Nephron (organoid): ENCODE data around the gene QRSL1.

Source experiments
- H3K27ac Mint-ChIP-seq, 3 experiments: 2 replicates each; pipeline ENCODE4 v1.8.0; 2020; ENCODE audit warnings: mixed read lengths in 3 of 3, mild to moderate bottlenecking in 2 of 3, moderate library complexity in 1 of 3
- H3K27me3 Mint-ChIP-seq: 2 replicates; pipeline ENCODE4 v1.8.0; 2021; ENCODE audit warnings: low read depth, mild to moderate bottlenecking, moderate library complexity, mixed read lengths
- H3K36me3 Mint-ChIP-seq: 2 replicates; pipeline ENCODE4 v1.8.0; 2020; ENCODE audit warnings: low read depth, mixed read lengths
- H3K4me1 Mint-ChIP-seq: 2 replicates; pipeline ENCODE4 v1.8.0; 2020; ENCODE audit warnings: mixed read lengths
- H3K4me3 Mint-ChIP-seq, 3 experiments: 2 replicates each; pipeline ENCODE4 v1.8.0; 2020; ENCODE audit warnings: mild to moderate bottlenecking in 3 of 3, mixed read lengths in 3 of 3, moderate library complexity in 2 of 3
- H3K9me3 Mint-ChIP-seq: 2 replicates; pipeline ENCODE4 v1.8.0; 2020; ENCODE audit warnings: mixed read lengths
- TF ChIP-seq, protein P1 (sequence below), 3 experiments: fragments of 200-600 bp; sonication (generic); IDR thresholded peaks; one replicate each; pipeline ENCODE4 v1.5.0; 2021; ENCODE audit warnings: antibody characterized with exemption in 3 of 3; ENCODE audit not compliant: unreplicated experiment in 3 of 3

The QRSL1 gene

DNA sequence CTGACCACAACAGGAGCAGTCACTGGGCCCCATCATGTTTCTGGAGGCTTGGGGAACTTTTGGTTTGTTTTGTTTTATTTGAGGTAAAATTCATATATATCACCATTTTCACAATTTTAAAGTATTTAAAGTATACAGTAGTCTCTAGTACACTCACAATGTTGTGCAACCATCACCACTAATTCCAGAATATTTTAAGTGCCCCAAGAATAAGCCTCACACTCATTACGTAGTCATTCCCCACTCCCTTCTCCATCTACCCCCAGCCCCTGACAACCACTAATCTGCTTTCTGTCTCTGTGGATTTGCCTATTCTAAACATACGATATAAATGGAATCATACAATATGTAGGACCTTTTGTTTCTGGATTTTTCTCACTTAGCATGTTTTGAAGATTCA, 29.0 kb upstream of the QRSL1 start:
- peaks cover 29% of the 10 kb centered on the region for H3K36me3 Mint-ChIP-seq
- no peak overlapping the region for H3K27ac Mint-ChIP-seq
- no peak overlapping the region for H3K4me3 Mint-ChIP-seq
- TF ChIP-seq, protein P1, sequence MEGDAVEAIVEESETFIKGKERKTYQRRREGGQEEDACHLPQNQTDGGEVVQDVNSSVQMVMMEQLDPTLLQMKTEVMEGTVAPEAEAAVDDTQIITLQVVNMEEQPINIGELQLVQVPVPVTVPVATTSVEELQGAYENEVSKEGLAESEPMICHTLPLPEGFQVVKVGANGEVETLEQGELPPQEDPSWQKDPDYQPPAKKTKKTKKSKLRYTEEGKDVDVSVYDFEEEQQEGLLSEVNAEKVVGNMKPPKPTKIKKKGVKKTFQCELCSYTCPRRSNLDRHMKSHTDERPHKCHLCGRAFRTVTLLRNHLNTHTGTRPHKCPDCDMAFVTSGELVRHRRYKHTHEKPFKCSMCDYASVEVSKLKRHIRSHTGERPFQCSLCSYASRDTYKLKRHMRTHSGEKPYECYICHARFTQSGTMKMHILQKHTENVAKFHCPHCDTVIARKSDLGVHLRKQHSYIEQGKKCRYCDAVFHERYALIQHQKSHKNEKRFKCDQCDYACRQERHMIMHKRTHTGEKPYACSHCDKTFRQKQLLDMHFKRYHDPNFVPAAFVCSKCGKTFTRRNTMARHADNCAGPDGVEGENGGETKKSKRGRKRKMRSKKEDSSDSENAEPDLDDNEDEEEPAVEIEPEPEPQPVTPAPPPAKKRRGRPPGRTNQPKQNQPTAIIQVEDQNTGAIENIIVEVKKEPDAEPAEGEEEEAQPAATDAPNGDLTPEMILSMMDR (IDR thresholded peaks at IDR 0.05; ENCODE audit: unreplicated experiment in 3 of 3), result no peak
- H3K27me3 Mint-ChIP-seq, result no peaks in the 10 kb centered on the region
- H3K9me3 Mint-ChIP-seq, result no peaks in the 10 kb centered on the region
- no peaks in the 10 kb centered on the region for H3K4me1 Mint-ChIP-seq

GRCh38 chr6:106608080-106608668, 21.2 kb upstream of the QRSL1 start:
- Mint-ChIP-seq H3K4me1 (no peaks in the 10 kb centered on the region), H3K27me3 (no peaks in the 10 kb centered on the region), H3K27ac (no peak overlapping the region), H3K36me3 (peaks cover 10% of the 10 kb centered on the region), H3K9me3 (no peaks in the 10 kb centered on the region), H3K4me3 (no peak overlapping the region)
- TF ChIP-seq, protein P1 (IDR thresholded peaks at IDR 0.05; ENCODE audit: unreplicated experiment in 3 of 3), result peak; percentile 20 to 47 (median 40)

DNA sequence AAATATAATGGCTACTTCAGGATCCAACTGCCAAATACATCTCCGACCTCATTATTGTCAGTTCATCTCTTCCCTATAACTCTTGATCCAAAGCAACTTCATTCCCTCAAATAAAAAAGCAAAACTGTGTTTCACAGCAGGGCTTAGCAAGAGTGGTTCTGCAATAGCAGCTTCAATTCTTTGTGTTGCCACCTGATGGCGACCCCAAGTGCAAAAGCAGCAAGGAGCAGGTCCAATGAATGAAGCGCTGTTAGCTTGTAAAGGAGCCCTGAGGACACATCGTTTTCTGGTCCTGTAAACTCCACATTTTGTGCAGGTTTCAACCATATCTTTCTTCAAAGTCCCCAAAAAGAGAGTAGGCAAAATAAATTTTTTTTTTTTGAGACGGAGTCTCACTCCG, 19.7 kb upstream of the QRSL1 start:
- Mint-ChIP-seq H3K4me1 (no peaks in the 10 kb centered on the region), H3K36me3 (peaks cover 10% of the 10 kb centered on the region), H3K27ac (peak overlapping the region in 1 of 3 experiments; percentile 5), H3K27me3 (no peaks in the 10 kb centered on the region), H3K9me3 (no peaks in the 10 kb centered on the region), H3K4me3 (no peak overlapping the region)
- TF ChIP-seq, protein P1 (IDR thresholded peaks at IDR 0.05; ENCODE audit: unreplicated experiment in 3 of 3), result peak; percentile 36 to 46 (median 40)

DNA sequence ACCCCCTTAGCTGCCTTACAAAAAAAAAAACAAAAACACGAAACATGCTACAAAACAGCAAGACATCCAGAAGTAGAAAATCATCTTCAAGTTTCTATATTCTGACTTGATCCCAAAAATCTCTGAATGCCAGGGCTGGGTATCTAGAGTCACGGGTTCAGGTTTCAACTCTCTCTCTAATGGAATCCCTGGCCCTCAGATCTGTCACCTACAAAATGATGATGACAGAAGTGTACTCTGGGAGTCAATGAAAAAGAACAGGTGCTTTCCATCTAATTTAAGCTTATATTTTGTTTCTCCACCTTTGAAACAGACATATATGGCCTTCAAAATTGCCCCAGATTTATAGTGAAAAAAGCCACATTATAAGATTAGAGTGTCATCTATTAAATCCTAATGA, 18.3 kb upstream of the QRSL1 start:
- H3K4me1 Mint-ChIP-seq, result no peaks in the 10 kb centered on the region
- H3K4me3 Mint-ChIP-seq, result no peak overlapping the region

GRCh38 chr6:106612671-106613416, 16.5 kb upstream of the QRSL1 start:
- Mint-ChIP-seq H3K4me3 (no peak overlapping the region), H3K27ac (peak overlapping the region in 1 of 3 experiments; percentile 91), H3K4me1 (no peaks in the 10 kb centered on the region), H3K9me3 (no peaks in the 10 kb centered on the region), H3K36me3 (peaks cover 4% of the 10 kb centered on the region), H3K27me3 (no peaks in the 10 kb centered on the region)
- TF ChIP-seq, protein P1 (IDR thresholded peaks at IDR 0.05; ENCODE audit: unreplicated experiment in 3 of 3), result no peak

More for the DNA sequence above, 18.3 kb upstream of the QRSL1 start:
- peaks cover 7% of the 10 kb centered on the region for H3K36me3 Mint-ChIP-seq
- H3K9me3 Mint-ChIP-seq, result no peaks in the 10 kb centered on the region
- TF ChIP-seq, protein P1 (IDR thresholded peaks at IDR 0.05; ENCODE audit: unreplicated experiment in 3 of 3), result no peak
- no peaks in the 10 kb centered on the region for H3K27me3 Mint-ChIP-seq
- H3K27ac Mint-ChIP-seq, result no peak overlapping the region
